Loucy (cell line): ENCODE measurements around the gene CELSR2.

Experiments used
- EZH2phosphoT487 ChIP-seq: fragments of 200-600 bp; IDR thresholded peaks from 2 replicates; pipeline ENCODE4 v1.6.1; 2018; ENCODE audit warnings: antibody characterized with exemption, mild to moderate bottlenecking, moderate library complexity, borderline replicate concordance
- TF ChIP-seq, protein P1 (sequence below): fragments of 200-600 bp; sonication (generic); conservative IDR thresholded peaks from 2 replicates; pipeline ENCODE4 v1.5.1; 2014; ENCODE audit warnings: mild to moderate bottlenecking, antibody characterized with exemption, low read length

DNA sequence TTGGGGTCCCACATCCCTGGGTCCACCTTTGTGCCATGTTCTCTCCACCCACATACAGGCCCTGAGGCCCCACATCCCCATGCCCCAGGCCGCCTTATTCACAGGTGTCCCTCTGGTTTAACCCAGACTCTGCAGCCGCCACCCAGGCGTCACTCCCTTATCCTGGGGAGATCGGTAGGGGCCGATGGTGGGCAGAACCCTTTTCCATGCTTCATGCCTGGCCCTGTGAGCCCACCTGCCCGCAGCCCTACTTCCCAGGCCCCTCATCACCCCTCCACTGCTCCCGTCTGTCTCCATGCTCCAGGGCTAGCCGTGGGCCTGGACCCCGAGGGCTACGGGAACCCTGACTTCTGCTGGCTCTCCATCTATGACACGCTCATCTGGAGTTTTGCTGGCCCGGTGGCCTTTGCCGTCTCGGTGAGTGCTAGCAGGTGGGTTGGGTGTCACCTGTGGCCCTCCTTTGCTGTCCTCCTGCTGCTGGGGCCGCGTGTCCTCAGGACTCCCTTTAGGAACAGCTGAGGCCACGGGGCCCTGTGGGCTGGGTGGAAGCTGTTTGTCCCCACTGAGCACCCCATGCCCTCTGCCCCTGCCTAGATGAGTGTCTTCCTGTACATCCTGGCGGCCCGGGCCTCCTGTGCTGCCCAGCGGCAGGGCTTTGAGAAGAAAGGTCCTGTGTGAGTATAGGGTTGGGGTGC, 21.4 kb downstream of the CELSR2 start:
- TF ChIP-seq, protein P1, sequence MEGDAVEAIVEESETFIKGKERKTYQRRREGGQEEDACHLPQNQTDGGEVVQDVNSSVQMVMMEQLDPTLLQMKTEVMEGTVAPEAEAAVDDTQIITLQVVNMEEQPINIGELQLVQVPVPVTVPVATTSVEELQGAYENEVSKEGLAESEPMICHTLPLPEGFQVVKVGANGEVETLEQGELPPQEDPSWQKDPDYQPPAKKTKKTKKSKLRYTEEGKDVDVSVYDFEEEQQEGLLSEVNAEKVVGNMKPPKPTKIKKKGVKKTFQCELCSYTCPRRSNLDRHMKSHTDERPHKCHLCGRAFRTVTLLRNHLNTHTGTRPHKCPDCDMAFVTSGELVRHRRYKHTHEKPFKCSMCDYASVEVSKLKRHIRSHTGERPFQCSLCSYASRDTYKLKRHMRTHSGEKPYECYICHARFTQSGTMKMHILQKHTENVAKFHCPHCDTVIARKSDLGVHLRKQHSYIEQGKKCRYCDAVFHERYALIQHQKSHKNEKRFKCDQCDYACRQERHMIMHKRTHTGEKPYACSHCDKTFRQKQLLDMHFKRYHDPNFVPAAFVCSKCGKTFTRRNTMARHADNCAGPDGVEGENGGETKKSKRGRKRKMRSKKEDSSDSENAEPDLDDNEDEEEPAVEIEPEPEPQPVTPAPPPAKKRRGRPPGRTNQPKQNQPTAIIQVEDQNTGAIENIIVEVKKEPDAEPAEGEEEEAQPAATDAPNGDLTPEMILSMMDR = no peak
- no peak for TF ChIP-seq EZH2phosphoT487
